ENCODE results near the gene FGG.

FGG gene

GRCh38 chr4:154585369-154586018, 27.0 kb downstream of the FGG start:
- no peak for DNase-seq

GRCh38 chr4:154584259-154584658, 28.2 kb downstream of the FGG start:
- no peak for DNase-seq

GRCh38 chr4:154583677-154584076, 28.8 kb downstream of the FGG start:
- no peak for DNase-seq

- no peak for DNase-seq
Observed at GRCh38 chr4:154583230-154583629, 29.2 kb downstream of the FGG start.

DNA sequence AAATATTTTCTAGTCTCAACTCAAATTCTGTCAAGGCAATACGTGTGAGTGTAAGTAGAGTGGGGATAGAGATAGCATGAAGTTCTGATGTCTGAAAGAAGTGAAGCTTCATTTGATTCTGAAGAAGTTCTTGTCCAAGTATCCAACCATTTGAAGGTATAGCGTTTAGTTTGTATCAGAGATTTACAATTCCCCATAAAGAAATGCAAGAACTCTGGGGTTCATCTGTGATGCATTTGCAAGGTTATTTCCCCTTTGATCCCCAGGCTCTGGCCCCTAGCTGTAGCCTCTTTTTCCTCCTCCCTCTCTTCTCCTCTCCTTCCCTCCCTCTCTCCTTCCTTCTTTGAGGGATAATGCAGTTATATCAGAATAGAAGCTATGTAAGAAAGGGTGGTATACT, 29.7 kb downstream of the FGG start:
- no peak for DNase-seq

- DNase-seq: no peak
Observed at GRCh38 chr4:154579927-154580326, 32.5 kb downstream of the FGG start.

DNA sequence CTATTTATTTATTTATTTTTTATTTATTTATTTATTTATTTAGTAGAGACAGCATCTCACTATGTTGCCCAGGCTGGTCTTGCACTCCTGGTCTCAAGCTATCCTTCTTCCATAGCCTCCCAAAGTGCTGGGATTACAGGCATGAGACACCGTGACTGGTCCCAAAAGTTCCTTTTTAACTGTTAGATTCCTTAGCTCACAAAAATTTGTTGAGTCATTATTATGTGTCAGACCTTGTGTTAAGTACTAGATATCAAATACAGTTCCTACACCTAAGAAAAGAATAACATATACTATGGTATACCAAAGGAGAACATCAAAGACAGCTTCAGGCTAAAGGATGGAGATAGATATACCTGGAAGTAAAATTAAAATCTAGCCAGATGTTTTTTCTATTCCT, 33.5 kb downstream of the FGG start:
- DNase-seq: no peak

DNA sequence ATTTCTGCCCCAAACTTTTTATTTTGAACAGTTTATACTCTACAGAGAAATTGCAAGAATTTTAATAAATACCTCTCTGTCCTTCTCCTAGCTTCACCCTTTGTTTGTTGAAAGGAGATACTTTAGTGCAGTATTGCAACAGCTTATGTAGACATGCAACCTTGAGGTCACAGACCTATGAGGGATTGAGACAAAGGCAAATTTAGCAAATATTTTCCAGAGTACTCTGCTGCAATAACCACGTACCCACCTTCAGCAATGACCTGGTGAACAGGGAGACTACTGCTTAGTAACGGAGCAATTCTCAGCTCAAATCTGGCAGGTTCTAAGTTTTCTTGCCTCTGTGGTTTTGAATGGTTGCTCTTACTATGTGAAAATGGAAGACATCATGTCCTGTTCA, 35.1 kb downstream of the FGG start:
- no peak for DNase-seq

- no peak for DNase-seq
Observed at GRCh38 chr4:154574311-154574710, 38.1 kb downstream of the FGG start.

DNA sequence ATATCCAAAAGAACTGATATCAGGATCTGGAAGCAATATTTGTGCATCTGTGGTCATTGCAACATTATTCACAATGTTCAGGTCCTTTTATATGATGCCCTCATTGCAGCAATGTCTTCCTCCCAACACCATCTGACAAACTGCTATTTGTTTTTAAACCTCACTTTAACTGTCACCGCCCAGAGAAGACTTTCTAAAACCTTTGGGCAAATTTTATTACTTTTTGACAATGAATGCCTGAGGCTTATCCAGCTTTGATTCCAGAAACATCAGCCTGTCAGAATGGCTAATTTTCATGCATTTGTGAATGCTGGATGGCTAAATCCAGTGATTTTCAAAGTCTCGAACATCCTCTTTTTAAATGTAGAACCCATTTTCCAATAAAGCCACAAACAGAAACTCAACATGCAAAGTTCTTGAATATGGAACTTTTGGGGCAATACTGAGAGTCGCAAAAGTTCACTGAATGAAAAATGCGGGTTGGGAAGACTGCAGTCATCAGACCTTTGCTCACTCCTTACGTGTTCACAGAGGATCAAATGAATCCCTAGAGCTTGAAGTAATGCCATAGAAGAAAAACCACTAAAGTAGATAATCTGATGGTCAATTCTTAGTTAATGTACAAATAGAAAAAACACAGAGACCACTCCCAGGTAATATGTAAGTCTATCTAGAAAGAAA, 39.1 kb downstream of the FGG start:
- no peak for DNase-seq

- DNase-seq: no peak
Observed at GRCh38 chr4:154569584-154569983, 42.9 kb downstream of the FGG start.

DNA sequence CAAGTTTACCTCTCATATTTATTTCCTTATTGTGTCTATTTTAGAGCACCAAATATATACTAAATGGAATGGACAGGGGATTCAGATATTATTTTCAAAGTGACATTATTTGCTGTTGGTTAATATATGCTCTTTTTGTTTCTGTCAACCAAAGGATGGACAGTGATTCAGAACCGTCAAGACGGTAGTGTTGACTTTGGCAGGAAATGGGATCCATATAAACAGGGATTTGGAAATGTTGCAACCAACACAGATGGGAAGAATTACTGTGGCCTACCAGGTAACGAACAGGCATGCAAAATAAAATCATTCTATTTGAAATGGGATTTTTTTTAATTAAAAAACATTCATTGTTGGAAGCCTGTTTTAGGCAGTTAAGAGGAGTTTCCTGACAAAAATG, 43.4 kb downstream of the FGG start:
- no peak for DNase-seq

- DNase-seq: no peak
Observed at GRCh38 chr4:154566639-154567204, 45.7 kb downstream of the FGG start.

DNA sequence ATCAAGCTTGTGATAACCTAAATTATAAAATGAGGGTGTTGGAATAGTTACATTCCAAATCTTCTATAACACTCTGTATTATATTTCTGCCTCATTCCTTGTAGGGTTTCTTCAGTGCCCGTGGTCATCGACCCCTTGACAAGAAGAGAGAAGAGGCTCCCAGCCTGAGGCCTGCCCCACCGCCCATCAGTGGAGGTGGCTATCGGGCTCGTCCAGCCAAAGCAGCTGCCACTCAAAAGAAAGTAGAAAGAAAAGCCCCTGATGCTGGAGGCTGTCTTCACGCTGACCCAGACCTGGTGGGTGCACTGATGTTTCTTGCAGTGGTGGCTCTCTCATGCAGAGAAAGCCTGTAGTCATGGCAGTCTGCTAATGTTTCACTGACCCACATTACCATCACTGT, 46.8 kb downstream of the FGG start:
- DNase-seq: no peak

DNA sequence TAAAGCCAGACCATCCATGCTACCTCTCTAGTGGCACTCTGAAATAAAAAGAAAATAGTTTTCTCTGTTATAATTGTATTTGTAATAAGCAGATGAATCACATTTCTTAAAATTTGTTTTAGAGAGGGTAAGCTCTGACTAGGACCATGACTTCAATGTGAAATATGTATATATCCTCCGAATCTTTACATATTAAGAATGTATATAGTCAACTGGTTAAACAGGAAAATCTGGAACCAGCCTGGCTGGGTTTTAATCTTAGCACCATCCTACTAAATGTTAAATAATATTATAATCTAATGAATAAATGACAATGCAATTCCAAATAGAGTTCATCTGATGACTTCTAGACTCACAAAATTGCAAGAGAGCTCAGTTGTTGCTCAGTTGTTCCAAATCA, 48.1 kb downstream of the FGG start:
- no peak for DNase-seq

DNA sequence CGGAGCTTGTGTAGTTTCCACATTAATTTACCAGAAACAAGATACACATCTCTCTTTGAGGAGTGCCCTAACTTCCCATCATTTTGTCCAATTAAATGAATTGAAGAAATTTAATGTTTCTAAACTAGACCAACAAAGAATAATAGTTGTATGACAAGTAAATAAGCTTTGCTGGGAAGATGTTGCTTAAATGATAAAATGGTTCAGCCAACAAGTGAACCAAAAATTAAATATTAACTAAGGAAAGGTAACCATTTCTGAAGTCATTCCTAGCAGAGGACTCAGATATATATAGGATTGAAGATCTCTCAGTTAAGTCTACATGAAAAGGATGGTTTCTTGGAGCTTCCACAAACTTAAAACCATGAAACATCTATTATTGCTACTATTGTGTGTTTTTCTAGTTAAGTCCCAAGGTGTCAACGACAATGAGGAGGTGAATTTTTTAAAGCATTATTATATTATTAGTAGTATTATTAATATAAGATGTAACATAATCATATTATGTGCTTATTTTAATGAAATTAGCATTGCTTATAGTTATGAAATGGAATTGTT, 49.7 kb downstream of the FGG start, which contains the start of gene FGB:
Gene FGB, plus strand, starts transcription at position 315 of the 558 bp plus-strand sequence. Its CDS starts 8 bp downstream, at position 323.
- no peak for DNase-seq

GRCh38 chr4:154560824-154561231, 51.6 kb downstream of the FGG start:
- no peak for DNase-seq

GRCh38 chr4:154560419-154560801, 52.0 kb downstream of the FGG start:
- no peak for DNase-seq

- no peak for DNase-seq
Observed at GRCh38 chr4:154559494-154560418, 52.7 kb downstream of the FGG start.

GRCh38 chr4:154559141-154559493, 53.3 kb downstream of the FGG start:
- DNase-seq: no peak
